Stimulated activated CD8-positive, alpha-beta memory T cell treated with anti-CD3 and anti-CD28 coated beads, Interleukin-15, amount 100 ng/mL, for 4 hours (primary cell): ENCODE measurements around the gene SNAPC4.
"Not testable (repeated sequence)": the region's sequence is repeated elsewhere in the genome, so short reads cannot be mapped to it uniquely, and the experiment has no call there.

Experiments
- DNase-seq, 2 donors: peaks; one replicate each; pipeline ENCODE4 v3.0.0-alpha.2; 2020; ENCODE audit warnings: low read depth in 2 of 2

The SNAPC4 gene

GRCh38 chr9:136433849-136434579 is 34.0 kb upstream of the SNAPC4 start:
- no peak for DNase-seq

GRCh38 chr9:136433043-136433715 is 33.2 kb upstream of the SNAPC4 start:
- no peak for DNase-seq

DNA sequence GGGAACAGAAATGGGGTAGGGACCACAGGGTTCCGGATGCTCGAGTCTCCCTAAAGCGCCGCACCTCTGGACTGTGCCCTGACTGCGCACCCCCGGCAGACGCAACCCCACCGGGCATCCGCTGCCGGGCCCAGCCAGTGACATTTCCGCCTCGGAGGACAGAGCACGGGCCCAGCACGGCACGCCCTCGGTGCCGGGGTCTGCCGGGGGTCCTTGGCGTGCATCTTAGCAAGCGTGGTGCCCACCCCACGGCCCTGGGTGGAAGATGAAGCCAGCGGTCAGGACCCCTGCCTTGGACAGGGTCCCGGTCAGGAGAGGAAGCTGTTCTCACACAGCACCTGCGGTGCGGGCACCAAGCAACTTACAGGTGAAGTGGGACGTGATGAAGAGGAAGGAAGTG is 32.6 kb upstream of the SNAPC4 start:
- DNase-seq: no peak

- DNase-seq: no peak
Measured at GRCh38 chr9:136431782-136432350, 31.9 kb upstream of the SNAPC4 start.

- DNase-seq: no peak
Measured at GRCh38 chr9:136430588-136431234, 30.7 kb upstream of the SNAPC4 start.

- DNase-seq: no peak
Measured at GRCh38 chr9:136429683-136430491, 29.9 kb upstream of the SNAPC4 start.

- no peak for DNase-seq
Measured at GRCh38 chr9:136429075-136429628, 29.2 kb upstream of the SNAPC4 start.

- DNase-seq: no peak
Measured at GRCh38 chr9:136426787-136427186, 26.8 kb upstream of the SNAPC4 start.

DNA sequence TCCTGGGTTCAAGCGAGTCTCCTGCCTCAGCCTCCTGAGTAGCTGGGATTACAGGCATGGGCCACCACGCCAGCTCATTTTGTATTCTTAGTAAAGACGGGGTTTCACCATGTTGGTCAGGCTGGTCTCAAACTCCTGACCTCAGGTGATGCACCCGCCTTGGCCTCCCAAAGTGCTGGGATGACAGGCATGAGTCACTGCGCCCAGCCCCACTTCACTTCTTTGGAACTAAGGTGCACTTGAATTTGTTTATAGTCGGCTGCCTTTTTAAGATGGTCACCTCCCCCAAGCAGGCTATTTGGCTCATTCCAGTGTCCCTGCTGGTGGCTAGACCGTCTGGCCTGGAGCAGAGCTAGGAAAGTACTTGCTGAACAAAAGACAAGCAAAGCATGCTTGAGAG is 25.4 kb upstream of the SNAPC4 start:
- DNase-seq: not testable (repeated sequence)

DNA sequence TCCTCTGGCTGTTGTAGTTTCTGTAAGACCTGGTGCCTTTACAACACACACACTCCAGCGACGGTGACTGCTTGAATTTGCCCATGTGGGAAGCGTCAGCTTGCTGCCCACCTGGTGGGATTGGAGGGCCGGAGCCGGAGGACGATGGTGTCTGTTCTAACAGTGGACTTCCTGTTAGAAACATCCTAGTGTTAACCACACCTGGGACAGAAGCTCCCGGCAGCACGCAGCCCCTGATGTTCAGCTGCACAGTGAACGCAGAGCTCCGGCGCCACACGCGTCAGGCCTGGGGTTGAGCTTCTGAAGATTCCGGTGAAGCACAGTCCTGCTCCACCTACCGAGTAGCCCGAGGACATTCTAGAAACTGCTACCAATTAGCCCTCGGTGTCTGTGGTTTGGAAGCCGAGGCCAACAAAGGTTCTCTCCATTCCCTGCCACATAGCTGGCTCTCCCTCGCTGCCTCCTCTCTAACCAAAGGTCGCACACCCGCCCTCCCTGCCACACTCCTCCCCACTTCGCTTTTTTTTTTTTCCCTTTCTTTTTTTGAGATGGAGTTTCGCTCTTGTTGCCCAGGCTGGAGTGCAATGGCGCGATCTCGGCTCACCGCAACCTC is 24.9 kb upstream of the SNAPC4 start:
- no peak for DNase-seq

- no peak for DNase-seq
Measured at GRCh38 chr9:136423432-136424146, 23.6 kb upstream of the SNAPC4 start.

DNA sequence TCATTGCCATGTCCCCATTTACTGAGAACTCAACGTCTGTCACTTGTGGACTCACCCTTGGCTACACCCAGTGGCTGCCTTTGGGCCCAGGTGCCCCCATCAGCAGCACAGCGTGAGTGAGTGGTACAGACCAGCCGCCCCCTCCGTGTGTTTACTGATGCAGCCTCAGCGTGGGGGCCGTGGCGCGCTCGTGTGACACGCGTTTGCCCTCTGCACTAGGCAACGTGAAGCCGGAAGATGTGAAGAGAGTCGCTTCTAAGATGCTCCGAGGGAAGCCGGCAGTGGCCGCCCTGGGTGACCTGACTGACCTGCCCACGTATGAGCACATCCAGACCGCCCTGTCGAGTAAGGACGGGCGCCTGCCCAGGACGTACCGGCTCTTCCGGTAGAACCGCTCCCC is 22.9 kb upstream of the SNAPC4 start:
- no peak for DNase-seq

DNA sequence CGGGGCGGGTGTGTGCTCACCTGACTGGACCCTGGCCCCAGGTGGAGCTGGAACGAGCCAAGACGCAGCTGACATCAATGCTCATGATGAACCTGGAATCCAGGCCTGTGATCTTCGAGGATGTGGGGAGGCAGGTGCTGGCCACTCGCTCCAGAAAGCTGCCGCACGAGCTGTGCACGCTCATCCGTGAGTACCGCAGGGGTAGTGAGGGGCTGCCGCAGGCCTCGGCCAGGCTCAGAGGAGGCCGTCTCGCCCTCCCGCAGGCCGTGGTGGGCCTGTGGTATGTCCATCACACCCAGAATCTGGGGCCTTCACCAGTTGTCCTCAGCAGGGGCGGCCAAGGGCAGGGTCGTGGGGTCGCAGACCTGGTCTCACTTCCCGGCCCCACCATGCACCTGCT is 21.8 kb upstream of the SNAPC4 start:
- DNase-seq: no peak

- DNase-seq: no peak
Measured at GRCh38 chr9:136419092-136419420, 19.1 kb upstream of the SNAPC4 start.

DNA sequence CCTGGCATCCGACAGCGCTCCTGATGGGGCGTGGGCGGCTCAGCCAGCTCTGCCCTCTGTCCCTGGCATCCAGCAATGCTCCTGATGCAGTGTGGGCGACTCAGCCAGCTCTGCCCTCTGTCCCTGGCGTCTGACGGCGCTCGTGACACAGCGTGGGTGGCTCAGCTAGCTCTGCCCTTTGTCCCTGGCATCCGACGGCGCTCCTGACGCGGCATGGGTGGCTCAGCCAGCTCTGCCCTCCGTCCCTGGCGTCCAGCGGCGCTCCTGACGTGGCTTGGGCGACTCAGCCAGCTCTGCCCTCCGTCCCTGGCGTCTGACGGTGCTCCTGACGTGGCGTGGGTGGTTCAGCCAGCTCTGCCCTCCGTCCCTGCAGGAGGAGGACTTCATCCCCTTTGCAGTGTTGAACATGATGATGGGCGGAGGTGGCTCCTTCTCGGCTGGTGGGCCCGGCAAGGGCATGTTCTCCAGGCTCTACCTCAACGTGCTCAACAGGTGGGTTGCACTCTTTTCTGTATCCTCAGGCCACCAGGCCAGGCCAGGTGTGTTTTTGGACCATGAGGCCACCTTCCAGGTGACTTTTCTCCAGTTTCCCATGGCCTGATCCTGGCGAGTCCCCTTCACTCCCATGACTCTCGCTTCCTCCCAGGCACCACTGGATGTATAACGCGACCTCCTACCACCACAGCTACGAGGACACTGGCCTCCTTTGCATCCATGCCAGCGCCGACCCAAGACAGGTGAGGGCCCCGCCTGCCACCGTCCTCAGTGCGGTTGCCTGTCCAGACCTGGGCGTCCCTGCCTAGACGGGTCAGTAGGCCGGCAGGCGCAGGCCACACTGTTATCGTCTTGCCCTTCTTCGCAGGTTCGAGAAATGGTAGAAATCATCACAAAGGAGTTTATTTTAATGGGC is 18.5 kb upstream of the SNAPC4 start:
- DNase-seq: no peak

DNA sequence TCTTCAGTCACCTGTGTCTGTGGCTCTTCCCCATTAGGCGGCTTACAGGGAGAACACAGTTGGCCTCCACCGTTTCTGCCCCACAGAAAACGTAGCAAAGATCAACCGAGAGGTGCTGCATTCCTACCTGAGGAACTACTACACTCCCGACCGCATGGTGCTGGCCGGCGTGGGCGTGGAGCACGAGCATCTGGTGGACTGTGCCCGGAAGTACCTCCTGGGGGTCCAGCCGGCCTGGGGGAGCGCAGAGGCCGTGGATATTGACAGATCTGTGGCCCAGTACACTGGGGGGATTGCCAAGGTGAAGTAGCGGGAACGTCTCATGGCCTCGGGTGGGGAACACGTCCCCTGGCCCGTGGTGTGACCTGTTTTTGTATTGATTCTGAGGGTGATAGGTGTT is 16.9 kb upstream of the SNAPC4 start:
- DNase-seq: no peak

DNA sequence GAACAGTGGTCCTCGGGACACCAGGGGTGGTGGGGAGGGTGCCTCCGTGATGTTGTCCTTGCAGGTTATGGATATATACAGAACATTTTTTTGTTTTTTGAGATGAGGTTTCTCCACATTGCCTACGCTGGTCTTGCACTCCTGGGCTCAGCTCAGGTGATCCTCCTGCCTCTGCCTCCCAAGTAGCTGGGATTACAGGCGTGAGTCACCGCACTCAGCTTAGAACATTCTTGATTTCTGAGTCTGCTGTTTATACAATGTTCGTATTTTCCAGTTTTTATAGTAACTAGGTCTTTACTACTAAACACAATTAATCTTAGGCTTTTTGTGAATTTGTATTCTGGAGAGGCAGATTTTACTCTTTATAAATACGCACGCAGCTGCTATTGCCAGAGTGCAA is 16.5 kb upstream of the SNAPC4 start:
- no peak for DNase-seq

DNA sequence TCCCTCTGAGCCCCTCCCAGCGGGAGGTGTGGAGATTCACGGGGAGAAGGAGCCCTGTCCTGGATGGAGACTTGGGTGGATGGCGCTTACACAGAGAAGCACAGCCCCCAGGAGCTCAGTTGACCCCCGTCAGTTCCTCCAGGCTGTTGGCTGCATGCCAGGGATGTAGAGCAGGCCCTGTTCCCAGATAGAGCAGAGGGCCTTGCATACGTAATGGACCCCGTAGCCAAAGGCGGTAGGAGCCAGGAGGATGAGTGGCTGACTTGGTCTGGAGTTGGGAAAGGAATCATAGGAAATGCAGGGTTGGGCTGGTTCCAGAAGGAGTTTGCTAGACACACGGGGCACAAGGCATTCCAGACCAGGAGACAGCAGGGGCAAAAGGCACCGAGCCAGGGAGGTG is 13.0 kb upstream of the SNAPC4 start:
- no peak for DNase-seq

DNA sequence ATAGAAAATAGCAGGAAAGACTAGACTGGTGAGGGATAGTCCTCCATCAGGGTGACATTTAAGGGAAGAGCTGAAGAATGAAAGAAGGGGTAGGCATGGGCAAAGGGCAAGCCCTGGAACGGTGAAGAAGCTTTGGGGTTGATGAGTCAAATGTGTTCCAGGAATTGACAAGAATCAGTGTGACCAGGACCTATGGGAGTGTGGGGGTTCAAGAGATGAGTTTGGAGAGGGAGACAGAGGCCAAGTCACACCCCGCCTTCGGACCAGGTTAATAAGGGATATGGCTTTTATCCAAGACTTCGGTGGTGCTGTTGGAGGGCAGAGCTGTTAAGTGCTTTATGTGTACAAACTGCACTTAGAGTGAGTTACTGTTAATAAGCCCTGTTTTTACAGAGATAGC is 11.4 kb upstream of the SNAPC4 start:
- no peak for DNase-seq
